ENCODE measurements around the gene PLEKHN1.

Gene PLEKHN1

GRCh38 chr1:938711-939489, 27.4 kb upstream of the PLEKHN1 start (continued):
- TF ChIP-seq, protein P1, sequence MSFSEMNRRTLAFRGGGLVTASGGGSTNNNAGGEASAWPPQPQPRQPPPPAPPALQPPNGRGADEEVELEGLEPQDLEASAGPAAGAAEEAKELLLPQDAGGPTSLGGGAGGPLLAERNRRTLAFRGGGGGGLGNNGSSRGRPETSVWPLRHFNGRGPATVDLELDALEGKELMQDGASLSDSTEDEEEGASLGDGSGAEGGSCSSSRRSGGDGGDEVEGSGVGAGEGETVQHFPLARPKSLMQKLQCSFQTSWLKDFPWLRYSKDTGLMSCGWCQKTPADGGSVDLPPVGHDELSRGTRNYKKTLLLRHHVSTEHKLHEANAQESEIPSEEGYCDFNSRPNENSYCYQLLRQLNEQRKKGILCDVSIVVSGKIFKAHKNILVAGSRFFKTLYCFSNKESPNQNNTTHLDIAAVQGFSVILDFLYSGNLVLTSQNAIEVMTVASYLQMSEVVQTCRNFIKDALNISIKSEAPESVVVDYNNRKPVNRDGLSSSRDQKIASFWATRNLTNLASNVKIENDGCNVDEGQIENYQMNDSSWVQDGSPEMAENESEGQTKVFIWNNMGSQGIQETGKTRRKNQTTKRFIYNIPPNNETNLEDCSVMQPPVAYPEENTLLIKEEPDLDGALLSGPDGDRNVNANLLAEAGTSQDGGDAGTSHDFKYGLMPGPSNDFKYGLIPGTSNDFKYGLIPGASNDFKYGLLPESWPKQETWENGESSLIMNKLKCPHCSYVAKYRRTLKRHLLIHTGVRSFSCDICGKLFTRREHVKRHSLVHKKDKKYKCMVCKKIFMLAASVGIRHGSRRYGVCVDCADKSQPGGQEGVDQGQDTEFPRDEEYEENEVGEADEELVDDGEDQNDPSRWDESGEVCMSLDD (tag by site-specific recombination; IDR thresholded peaks at IDR 0.05), result 0 out of 2 replicates have a peak, but pooled peaks have one; percentile 10
- TF ChIP-seq YY2 (tag by site-specific recombination; IDR thresholded peaks at IDR 0.05) (peak; percentile 50; the same call in 1 of the 2 replicates), ZNF335 (tag by site-specific recombination; conservative IDR thresholded peaks at IDR 0.05) (peak; percentile 54)

- POLR2A ChIA-PET, result interaction anchor here (0.9 to 9.4 kb wide), 10 partner anchors 9 to 62 kb away, joined by 3 to 111 read pairs (median 4); partner anchors contain the start of genes HES4, PERM1 and SAMD11
- peaks cover 0 to 30% of the 10 kb centered on the region in 2 experiments; a peak in 1 of 3 replicates for H3K36me3 ChIP-seq (ENCODE audit: control insufficient read depth in 2 of 2, insufficient read depth in 1 of 2, low read length in 2 of 2)
- H3K4me3 ChIP-seq (ENCODE audit: low read depth, low read length), result no peak overlapping the region
- H3K4me1 ChIP-seq (ENCODE audit: control insufficient read depth, insufficient read depth, low read length), result peaks cover 53% of the 10 kb centered on the region
- H3K27ac ChIP-seq (ENCODE audit: extremely low read depth, low read depth, low read length), result peak overlapping the region; percentile 98
- H3K9me3 ChIP-seq (ENCODE audit: control insufficient read depth, insufficient read depth, low read depth, low read length), result no peaks in the 10 kb centered on the region
- CTCF ChIA-PET, result interaction anchor here (0.8 to 3.0 kb wide), 7 partner anchors 9 to 63 kb away, joined by 3 to 17 read pairs (median 5); no protein-coding TSS in a partner anchor
- TF ChIP-seq PRDM4 (tag by site-specific recombination; IDR thresholded peaks at IDR 0.05) (no peak), ZNF335 (tag by site-specific recombination; conservative IDR thresholded peaks at IDR 0.05) (peak; percentile 19; the same call in 1 of the 2 replicates), BCL11A (tag by site-specific recombination; IDR thresholded peaks at IDR 0.05; ENCODE audit: low read depth) (peak; percentile 76), ZNF26 (tag by site-specific recombination; IDR thresholded peaks at IDR 0.05) (no peak), ZNF366 (tag by site-specific recombination; conservative IDR thresholded peaks at IDR 0.05) (no peak), HOXA7 (CRISPR knock-in tag; IDR thresholded peaks at IDR 0.05; ENCODE audit: borderline replicate concordance) (no peak), KLF8 (tag by site-specific recombination; IDR thresholded peaks at IDR 0.05) (no peak), ZNF623 (tag by site-specific recombination; IDR thresholded peaks at IDR 0.05) (no peak), ZNF16 (tag by site-specific recombination; IDR thresholded peaks at IDR 0.05; ENCODE audit: low read depth) (no peak), ZNF558 (tag by site-specific recombination; IDR thresholded peaks at IDR 0.05) (no peak), ZNF292 (tag by site-specific recombination; IDR thresholded peaks at IDR 0.05; ENCODE audit: borderline replicate concordance, low read depth) (no peak), ZNF37A (tag by site-specific recombination; IDR thresholded peaks at IDR 0.05) (no peak), ZNF133 (tag by site-specific recombination; IDR thresholded peaks at IDR 0.05) (no peak), ZNF132 (tag by site-specific recombination; IDR thresholded peaks at IDR 0.05; ENCODE audit: borderline replicate concordance) (no peak), FEZF1 (tag by site-specific recombination; IDR thresholded peaks at IDR 0.05) (no peak), ZSCAN30 (tag by site-specific recombination; IDR thresholded peaks at IDR 0.05) (no peak), HIC1 (tag by site-specific recombination; IDR thresholded peaks at IDR 0.05) (peak; percentile 73)
- TF ChIP-seq, protein P2, sequence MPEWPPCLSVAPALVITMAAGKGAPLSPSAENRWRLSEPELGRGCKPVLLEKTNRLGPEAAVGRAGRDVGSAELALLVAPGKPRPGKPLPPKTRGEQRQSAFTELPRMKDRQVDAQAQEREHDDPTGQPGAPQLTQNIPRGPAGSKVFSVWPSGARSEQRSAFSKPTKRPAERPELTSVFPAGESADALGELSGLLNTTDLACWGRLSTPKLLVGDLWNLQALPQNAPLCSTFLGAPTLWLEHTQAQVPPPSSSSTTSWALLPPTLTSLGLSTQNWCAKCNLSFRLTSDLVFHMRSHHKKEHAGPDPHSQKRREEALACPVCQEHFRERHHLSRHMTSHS (tag by site-specific recombination; IDR thresholded peaks at IDR 0.05), result no peak
- TF ChIP-seq, protein P3, sequence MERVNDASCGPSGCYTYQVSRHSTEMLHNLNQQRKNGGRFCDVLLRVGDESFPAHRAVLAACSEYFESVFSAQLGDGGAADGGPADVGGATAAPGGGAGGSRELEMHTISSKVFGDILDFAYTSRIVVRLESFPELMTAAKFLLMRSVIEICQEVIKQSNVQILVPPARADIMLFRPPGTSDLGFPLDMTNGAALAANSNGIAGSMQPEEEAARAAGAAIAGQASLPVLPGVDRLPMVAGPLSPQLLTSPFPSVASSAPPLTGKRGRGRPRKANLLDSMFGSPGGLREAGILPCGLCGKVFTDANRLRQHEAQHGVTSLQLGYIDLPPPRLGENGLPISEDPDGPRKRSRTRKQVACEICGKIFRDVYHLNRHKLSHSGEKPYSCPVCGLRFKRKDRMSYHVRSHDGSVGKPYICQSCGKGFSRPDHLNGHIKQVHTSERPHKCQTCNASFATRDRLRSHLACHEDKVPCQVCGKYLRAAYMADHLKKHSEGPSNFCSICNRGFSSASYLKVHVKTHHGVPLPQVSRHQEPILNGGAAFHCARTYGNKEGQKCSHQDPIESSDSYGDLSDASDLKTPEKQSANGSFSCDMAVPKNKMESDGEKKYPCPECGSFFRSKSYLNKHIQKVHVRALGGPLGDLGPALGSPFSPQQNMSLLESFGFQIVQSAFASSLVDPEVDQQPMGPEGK (tag by site-specific recombination; IDR thresholded peaks at IDR 0.05), result peak; percentile 43; the same call in 1 of the 2 replicates
Observed at GRCh38 chr1:939511-940106, 26.7 kb upstream of the PLEKHN1 start.

Measured in HEK293 (cell line).